Endothelial cell of umbilical vein (primary cell): Measurements from ENCODE around the gene CHM. TPM values are rescaled to one million over a fixed set of nuclear protein-coding genes. Genes with fewer than 3 reads are reported as not detected.

Source experiments
- BruUV-seq: library from RNA; stranded (reverse); fragments of 400-500 nt; replicated peaks from 2 replicates; lab custom pipeline; 2021; lab: Mats Ljungman, UMichigan
- CTCF ChIA-PET: fragments of 300-600, 350-600 bp; sonication (Branson Sonifier 250); formaldehyde crosslinking; loops from one replicate; lab custom pipeline; 2021; ENCODE audit warnings: antibody characterized with exemption, inconsistent platforms; lab: Charles Lee
- POLR2A ChIA-PET: fragments of 300-600, 350-600 bp; sonication (Branson Sonifier 250); formaldehyde crosslinking; loops from one replicate; lab custom pipeline; 2021; ENCODE audit warnings: antibody characterized with exemption, inconsistent platforms; lab: Charles Lee
- DNase-seq: peaks from one replicate; pipeline ENCODE4 v3.0.0-alpha.2; 2011; ENCODE audit warnings: low read depth, low spot score
- FAIRE-seq: peaks from 2 replicates; lab custom pipeline; 2011; peaks lifted over from hg19 to GRCh38; lab: Jason Lieb, UNC
- H2AFZ ChIP-seq: 2 replicates; pipeline ENCODE4 v1.6.0; 2012; ENCODE audit warnings: low read depth, low read length, control low read depth, inconsistent platforms
- H3K27ac ChIP-seq: 2 replicates; pipeline ENCODE4 v1.5.1; 2011; ENCODE audit warnings: low read depth, mild to moderate bottlenecking, control low read depth, low read length, moderate library complexity; ENCODE audit not compliant: insufficient read depth
- H3K27me3 ChIP-seq, 2 experiments: 2 replicates each; pipeline versions ENCODE4 v1.6.0 to v1.6.1; 2011; ENCODE audit warnings: low read length in 2 of 2, mixed read lengths in 1 of 2; ENCODE audit not compliant: control insufficient read depth in 2 of 2, insufficient read depth in 2 of 2
- H3K36me3 ChIP-seq, 2 experiments: 2 replicates in 1 of 2; 3 replicates in 1 of 2; pipeline ENCODE4 v1.5.1; 2011; ENCODE audit warnings: low read length in 2 of 2, mild to moderate bottlenecking in 1 of 2, moderate library complexity in 1 of 2; ENCODE audit not compliant: control insufficient read depth in 2 of 2, insufficient read depth in 2 of 2; ENCODE audit errors: extremely low read depth in 1 of 2
- H3K4me1 ChIP-seq: 3 replicates; pipeline ENCODE4 v1.5.1; 2011; ENCODE audit warnings: mild to moderate bottlenecking, low read length; ENCODE audit not compliant: control insufficient read depth, insufficient read depth; ENCODE audit errors: extremely low read depth
- H3K4me2 ChIP-seq: 2 replicates; pipeline ENCODE4 v1.6.1; 2011; ENCODE audit warnings: low read length, control low read depth, mixed read lengths; ENCODE audit not compliant: insufficient read depth
- H3K4me3 ChIP-seq, 3 experiments: fragments of 200-600 bp in 1 of 3; sonication (generic), shearing (Covaris generic) in 1 of 3; replicated peaks in 1 of 3; 2 replicates each; pipeline ENCODE4 v1.5.1; 2011 to 2016; ENCODE audit warnings: control low read depth in 3 of 3, low read length in 3 of 3, mild to moderate bottlenecking in 2 of 3, inconsistent platforms in 1 of 3, low read depth in 1 of 3, moderate library complexity in 1 of 3; ENCODE audit not compliant: insufficient read depth in 1 of 3
- H3K79me2 ChIP-seq: 2 replicates; pipeline ENCODE4 v1.6.0; 2012; ENCODE audit warnings: low read length, inconsistent platforms; ENCODE audit not compliant: control insufficient read depth, insufficient read depth
- H3K9ac ChIP-seq: replicated peaks from 2 replicates; pipeline ENCODE3; 2011; ENCODE audit warnings: low read length, control low read depth; ENCODE audit not compliant: insufficient read depth; ENCODE audit errors: extremely low read depth
- H3K9me1 ChIP-seq: replicated peaks from 3 replicates; pipeline ENCODE4 v1.6.0; 2011; ENCODE audit warnings: mild to moderate bottlenecking, low read length; ENCODE audit not compliant: control insufficient read depth, insufficient read depth; ENCODE audit errors: extremely low read depth
- H3K9me3 ChIP-seq: replicated peaks from 2 replicates; pipeline ENCODE4 v1.5.1; 2012; ENCODE audit warnings: low read length, inconsistent platforms; ENCODE audit not compliant: control insufficient read depth, insufficient read depth
- H4K20me1 ChIP-seq: replicated peaks from 2 replicates; pipeline ENCODE3; 2011; ENCODE audit warnings: mild to moderate bottlenecking, low read length; ENCODE audit not compliant: control insufficient read depth, insufficient read depth; ENCODE audit errors: extremely low read depth
- CTCF ChIP-seq, 2 donors: IDR thresholded peaks; 1 replicate in 1 of 2; 2 replicates in 1 of 2; pipeline ENCODE4 v1.5.1; 2011; ENCODE audit warnings: low read length in 2 of 2, mild to moderate bottlenecking in 2 of 2, moderate library complexity in 2 of 2, control low read depth in 1 of 2, inconsistent platforms in 1 of 2, low read depth in 1 of 2; ENCODE audit not compliant: insufficient read depth in 1 of 2; ENCODE audit errors: extremely low read depth in 1 of 2
- EZH2 ChIP-seq: IDR thresholded peaks from 2 replicates; pipeline ENCODE4 v1.6.1; 2012; ENCODE audit warnings: borderline replicate concordance, low read depth, mild to moderate bottlenecking, moderate library complexity, low read length, inconsistent platforms; ENCODE audit not compliant: severe bottlenecking
- FOS ChIP-seq: IDR thresholded peaks from 2 replicates; pipeline ENCODE4 v1.6.1; 2011; ENCODE audit warnings: mild to moderate bottlenecking, low read length, moderate library complexity, borderline replicate concordance; ENCODE audit not compliant: insufficient read depth
- GATA2 ChIP-seq: IDR thresholded peaks from 2 replicates; pipeline ENCODE4 v1.7.0; 2011; ENCODE audit warnings: low read depth, mild to moderate bottlenecking, moderate library complexity, mixed read lengths, low read length; ENCODE audit not compliant: insufficient read length, insufficient read depth
- JUN ChIP-seq: IDR thresholded peaks from 2 replicates; pipeline ENCODE4 v1.6.1; 2011; ENCODE audit warnings: borderline replicate concordance, low read depth; ENCODE audit not compliant: insufficient read length, insufficient read depth
- MYC ChIP-seq: IDR thresholded peaks from one replicate; pipeline ENCODE4 v1.6.1; 2011; ENCODE audit warnings: mild to moderate bottlenecking, low read depth, low read length
- POLR2A ChIP-seq: IDR thresholded peaks from 2 replicates; pipeline ENCODE4 v1.6.1; 2012; ENCODE audit warnings: low read depth, mild to moderate bottlenecking, control low read depth, low read length
- POLR2AphosphoS5 ChIP-seq: IDR thresholded peaks from 2 replicates; pipeline ENCODE4 v1.6.1; 2012; ENCODE audit warnings: low read depth, mild to moderate bottlenecking, control low read depth, low read length, moderate library complexity; ENCODE audit not compliant: insufficient read depth
- dilution Hi-C: fragments of 300-500 bp; cut with MboI; formaldehyde crosslinking; loops from one replicate; pipeline ENCODE4 v1.15.0; 2019; ENCODE audit warnings: low sequenced_read_pairs; ENCODE audit not compliant: extremely low pct_ligation_motif_present
- intact Hi-C: fragments of 100-400 bp; cut with micrococcal nuclease; formaldehyde crosslinking; loops from one replicate; pipeline ENCODE4 v1.10.0; 2022
- polyA plus RNA-seq, 4 experiments: library from polyadenylated mRNA; depleted of rRNA in 3 of 4; stranded (reverse) in 3 of 4; unstranded in 1 of 4; fragments of >200 nt; gene quantifications; 2 replicates each; pipeline versions ENCODE4 v1.2.1 to v1.2.3, GENCODE V29; 2011 to 2012; ENCODE audit warnings: missing spikeins in 1 of 4
- total RNA-seq: library from RNA; stranded (reverse); gene quantifications from 2 replicates; pipeline ENCODE4 v1.2.3, GENCODE V29; 2021
- TF ChIP-seq, protein P1 (sequence below): IDR thresholded peaks from 2 replicates; pipeline ENCODE4 v1.6.1; 2011; ENCODE audit not compliant: insufficient read depth, insufficient read length

Gene CHM
- total and polyA plus RNA-seq, 2 donors (not counting 3 experiments of a cell fraction or from before 2014, with no cell fraction given), result 10.5 to 18.4 TPM

GRCh38 chrX:86023811-86024210 lies 23.5 kb downstream of the CHM start:
- intact Hi-C loops, result no loop called here
- H3K27me3 ChIP-seq, result no peaks in the 10 kb centered on the region
- H3K36me3 ChIP-seq, result no peaks in the 10 kb centered on the region
- no peak overlapping the region for H3K9ac ChIP-seq
- H3K4me2 ChIP-seq, result no peak overlapping the region
- H4K20me1 ChIP-seq, result no peaks in the 10 kb centered on the region
- H3K9me1 ChIP-seq, result no peaks in the 10 kb centered on the region
- CTCF ChIA-PET, result no interaction called here
- dilution Hi-C loops, result no loop called here
- DNase-seq (no peak), FAIRE-seq (no peak)
- H3K79me2 ChIP-seq, result peaks cover 4% of the 10 kb centered on the region
- TF ChIP-seq FOS, result no peak
- TF ChIP-seq, protein P1, sequence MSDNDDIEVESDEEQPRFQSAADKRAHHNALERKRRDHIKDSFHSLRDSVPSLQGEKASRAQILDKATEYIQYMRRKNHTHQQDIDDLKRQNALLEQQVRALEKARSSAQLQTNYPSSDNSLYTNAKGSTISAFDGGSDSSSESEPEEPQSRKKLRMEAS, result no peak
- TF ChIP-seq MYC, result no peak
- TF ChIP-seq EZH2, result no peak
- TF ChIP-seq JUN, result no peak
- no peak for TF ChIP-seq CTCF (IDR thresholded peaks at IDR 0.05; ENCODE audit: extremely low read depth in 1 of 2, insufficient read depth in 1 of 2, low read depth in 1 of 2, low read length in 2 of 2)
- no peak for TF ChIP-seq GATA2
- TF ChIP-seq POLR2AphosphoS5, result no peak
- TF ChIP-seq POLR2A, result no peak
- no peak overlapping the region for H2AFZ ChIP-seq
- POLR2A ChIA-PET, result no interaction called here
- H3K9me3 ChIP-seq, result no peaks in the 10 kb centered on the region
- peaks cover 2% of the 10 kb centered on the region for H3K4me1 ChIP-seq
- H3K4me3 ChIP-seq, result no peak overlapping the region
- H3K27ac ChIP-seq, result no peak overlapping the region
- BruUV-seq, result no TSS peak
